Measurements from ENCODE around the gene SYCE1L.

SYCE1L gene

GRCh38 chr16:77214411-77215138 is 15.4 kb downstream of the SYCE1L start:
- TF ChIP-seq CTCF (conservative IDR thresholded peaks at IDR 0.05; ENCODE audit: low read length), result no peak
- no peak overlapping the region for H3K4me3 ChIP-seq (ENCODE audit: low read length)
- no peak for DNase-seq (ENCODE audit: low read depth)

- TF ChIP-seq CTCF (conservative IDR thresholded peaks at IDR 0.05; ENCODE audit: low read length), result no peak
Measured at GRCh38 chr16:77219437-77219836, 20.2 kb downstream of the SYCE1L start.

GRCh38 chr16:77220427-77220826 is 21.2 kb downstream of the SYCE1L start:
- no peak overlapping the region for H3K4me3 ChIP-seq (ENCODE audit: low read length)
- DNase-seq (ENCODE audit: low read depth), result no peak
- TF ChIP-seq CTCF (conservative IDR thresholded peaks at IDR 0.05; ENCODE audit: low read length), result no peak

More at GRCh38 chr16:77219437-77219836, 20.2 kb downstream of the SYCE1L start:
- no peak for DNase-seq (ENCODE audit: low read depth)
- H3K4me3 ChIP-seq (ENCODE audit: low read length), result no peak overlapping the region

- H3K4me3 ChIP-seq (ENCODE audit: low read length), result no peak overlapping the region
- DNase-seq (ENCODE audit: low read depth), result peak; percentile 51
- no peak for TF ChIP-seq CTCF (conservative IDR thresholded peaks at IDR 0.05; ENCODE audit: low read length)
Measured at GRCh38 chr16:77221482-77221881, 22.3 kb downstream of the SYCE1L start.

- TF ChIP-seq CTCF (conservative IDR thresholded peaks at IDR 0.05; ENCODE audit: low read length), result peak; percentile 21; the same call in 1 of the 2 replicates
- H3K4me3 ChIP-seq (ENCODE audit: low read length), result no peak overlapping the region
- DNase-seq (ENCODE audit: low read depth), result no peak
Measured at GRCh38 chr16:77223184-77223583, 24.0 kb downstream of the SYCE1L start.

- no peak for DNase-seq (ENCODE audit: low read depth)
- no peak overlapping the region for H3K4me3 ChIP-seq (ENCODE audit: low read length)
- no peak for TF ChIP-seq CTCF (conservative IDR thresholded peaks at IDR 0.05; ENCODE audit: low read length)
Measured at GRCh38 chr16:77225182-77225581, 26.0 kb downstream of the SYCE1L start.

- no peak overlapping the region for H3K4me3 ChIP-seq (ENCODE audit: low read length)
- DNase-seq (ENCODE audit: low read depth), result no peak
- TF ChIP-seq CTCF (conservative IDR thresholded peaks at IDR 0.05; ENCODE audit: low read length), result no peak
Measured at GRCh38 chr16:77227745-77228144, 28.5 kb downstream of the SYCE1L start.

All from AG10803 (cell line).